NCI-H1092 treated with DMSO at 0.1 percent for 48 hours (cell line): ENCODE results near the gene STK4.

ENCODE experiments used
- DNase-seq: peaks from one replicate; lab custom pipeline; 2025; lab: John Stamatoyannopoulos, UW

The STK4 gene

DNA sequence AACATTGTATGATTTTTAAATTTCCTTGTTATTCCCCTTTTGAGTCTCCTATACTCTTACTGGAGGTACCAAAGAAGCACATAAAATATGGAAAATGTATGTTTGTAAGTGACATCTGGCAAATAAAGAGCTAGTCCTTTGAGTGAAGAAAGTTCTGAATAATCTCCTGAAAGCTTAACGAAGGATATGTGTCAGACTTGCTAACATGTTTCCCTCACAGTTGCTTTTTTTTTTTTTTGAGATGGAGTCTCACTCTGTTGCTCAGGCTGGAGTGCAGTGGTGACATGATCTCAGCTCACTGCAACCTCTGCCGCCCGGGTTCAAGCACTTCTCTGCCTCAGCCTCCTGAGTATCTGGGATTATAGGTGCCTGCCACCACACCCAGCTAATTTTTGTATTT lies 63.6 kb downstream of the STK4 start:
- no peak for DNase-seq

DNA sequence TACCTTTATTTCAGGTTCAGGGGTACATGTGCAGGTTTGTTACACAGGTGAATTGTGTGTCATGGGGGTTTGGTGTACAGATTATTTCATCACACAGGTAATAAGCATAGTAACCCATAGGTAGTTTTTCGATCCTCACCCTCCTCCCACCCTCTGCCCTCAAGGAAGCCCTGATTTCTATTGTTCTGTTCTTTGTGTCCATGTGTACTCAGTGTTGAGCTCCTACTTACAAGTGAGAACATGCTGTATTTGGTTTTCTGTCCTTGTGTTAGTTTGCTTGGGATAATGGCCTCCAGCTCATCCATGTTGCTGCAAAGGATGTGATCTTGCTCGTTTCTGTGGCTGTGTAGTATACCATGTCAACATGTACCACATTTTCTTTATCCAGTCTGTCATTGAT lies 66.0 kb downstream of the STK4 start:
- DNase-seq, result no peak

DNA sequence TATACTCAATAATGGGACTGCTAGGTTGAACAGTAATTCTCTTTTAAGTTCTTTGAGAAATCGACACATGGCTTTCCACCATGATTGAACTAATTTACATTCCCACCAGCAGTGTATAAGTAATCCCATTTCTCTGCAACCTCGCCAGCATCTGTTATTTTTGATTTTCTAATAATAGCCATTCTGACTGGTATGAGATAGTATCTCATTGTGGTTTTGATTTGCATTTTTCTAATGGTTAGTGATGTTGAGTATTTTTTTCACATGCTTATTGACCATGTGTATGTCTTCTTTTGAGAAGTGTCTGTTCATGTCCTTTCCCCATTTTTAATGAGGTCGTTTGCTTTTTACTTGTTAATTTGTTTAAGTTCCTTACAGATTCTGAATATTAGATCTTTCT lies 66.5 kb downstream of the STK4 start:
- no peak for DNase-seq

DNA sequence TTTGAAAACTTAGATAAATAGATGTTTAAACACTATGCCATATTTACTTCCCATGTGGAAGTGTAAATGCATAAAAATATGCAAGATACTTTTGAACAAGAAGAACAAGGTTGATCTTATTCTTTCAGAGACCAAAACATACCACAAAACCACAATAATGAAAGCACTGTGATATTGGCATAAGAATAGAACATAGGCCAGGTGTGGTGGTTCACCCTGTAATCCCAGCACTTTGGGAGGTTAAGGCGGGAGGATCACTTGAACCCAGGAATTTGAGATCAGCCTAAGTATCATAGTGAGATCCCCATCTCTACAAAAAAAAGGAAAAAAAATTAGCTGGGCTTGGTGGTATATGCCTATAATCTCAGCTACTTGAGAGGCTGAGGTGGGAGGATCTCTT lies 68.1 kb downstream of the STK4 start:
- DNase-seq, result no peak

DNA sequence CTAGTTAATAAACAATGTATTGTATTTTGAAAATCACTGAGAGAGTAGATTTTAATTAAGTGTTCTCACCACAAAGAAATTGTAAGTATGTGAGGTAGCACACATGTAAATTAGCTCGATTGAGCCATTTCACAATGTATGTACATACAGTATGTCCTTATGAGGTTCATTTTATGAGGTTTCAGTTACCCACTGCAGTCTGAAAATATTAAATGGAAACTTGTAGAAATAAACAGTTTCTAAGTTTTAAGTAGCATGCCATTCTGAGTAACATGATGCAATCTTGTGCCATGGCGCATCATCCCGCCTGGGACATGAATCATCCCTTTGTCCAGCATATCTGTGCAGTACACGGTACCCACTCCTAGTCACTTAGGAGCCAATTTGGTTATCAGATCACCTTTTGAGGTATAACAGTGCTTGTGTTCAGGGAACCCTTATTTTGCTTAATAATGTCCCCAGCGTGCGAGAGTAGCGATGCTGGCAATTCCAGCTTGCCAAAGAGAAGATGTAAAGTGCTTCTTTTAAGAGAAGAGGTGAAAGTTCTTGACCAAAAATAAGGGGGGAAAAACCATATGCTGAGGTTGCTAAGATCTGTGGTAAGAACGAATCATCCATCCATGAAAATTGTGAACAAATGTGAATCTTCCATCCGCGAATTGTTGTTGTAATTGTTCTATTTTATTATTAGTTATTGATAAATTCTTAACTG lies 69.9 kb downstream of the STK4 start:
- DNase-seq, result no peak

DNA sequence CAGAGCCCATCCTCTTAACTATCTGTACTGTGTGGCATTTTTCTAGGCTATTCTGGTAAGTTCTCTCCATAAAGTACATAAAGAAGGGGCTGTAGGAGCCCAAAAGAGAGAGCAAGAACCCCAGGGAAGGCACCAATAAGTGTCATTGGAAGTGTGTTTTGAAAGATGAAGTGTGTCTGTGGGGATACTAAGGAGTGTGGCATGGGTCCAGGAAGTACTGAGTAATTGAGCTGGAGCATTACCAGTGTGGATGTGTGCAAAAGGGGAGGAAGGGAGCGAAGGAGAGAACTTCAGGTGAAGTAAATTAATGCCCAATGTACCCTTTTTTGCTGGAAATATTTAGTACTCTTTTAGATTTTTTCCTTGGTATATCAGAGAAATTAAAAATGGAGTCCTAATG lies 70.7 kb downstream of the STK4 start:
- DNase-seq, result no peak

DNA sequence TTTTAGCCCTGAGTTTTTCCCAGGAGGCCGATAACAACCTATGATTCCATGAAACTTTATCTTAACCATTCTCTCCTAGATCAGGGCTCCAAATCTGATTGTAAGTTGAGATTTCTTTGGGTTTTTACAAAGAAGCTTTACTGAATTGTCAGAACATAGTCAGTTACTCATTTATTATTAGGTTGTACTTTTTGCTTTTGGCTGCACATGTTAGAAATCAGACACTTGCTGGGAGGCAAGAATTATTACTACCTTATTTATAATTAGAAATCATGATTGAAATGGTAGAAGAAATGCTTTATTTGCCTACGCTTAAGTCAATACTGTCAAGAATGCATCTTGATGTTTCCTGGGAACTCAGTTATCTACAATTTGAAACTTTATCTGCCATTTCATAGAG lies 71.3 kb downstream of the STK4 start:
- DNase-seq, result no peak

DNA sequence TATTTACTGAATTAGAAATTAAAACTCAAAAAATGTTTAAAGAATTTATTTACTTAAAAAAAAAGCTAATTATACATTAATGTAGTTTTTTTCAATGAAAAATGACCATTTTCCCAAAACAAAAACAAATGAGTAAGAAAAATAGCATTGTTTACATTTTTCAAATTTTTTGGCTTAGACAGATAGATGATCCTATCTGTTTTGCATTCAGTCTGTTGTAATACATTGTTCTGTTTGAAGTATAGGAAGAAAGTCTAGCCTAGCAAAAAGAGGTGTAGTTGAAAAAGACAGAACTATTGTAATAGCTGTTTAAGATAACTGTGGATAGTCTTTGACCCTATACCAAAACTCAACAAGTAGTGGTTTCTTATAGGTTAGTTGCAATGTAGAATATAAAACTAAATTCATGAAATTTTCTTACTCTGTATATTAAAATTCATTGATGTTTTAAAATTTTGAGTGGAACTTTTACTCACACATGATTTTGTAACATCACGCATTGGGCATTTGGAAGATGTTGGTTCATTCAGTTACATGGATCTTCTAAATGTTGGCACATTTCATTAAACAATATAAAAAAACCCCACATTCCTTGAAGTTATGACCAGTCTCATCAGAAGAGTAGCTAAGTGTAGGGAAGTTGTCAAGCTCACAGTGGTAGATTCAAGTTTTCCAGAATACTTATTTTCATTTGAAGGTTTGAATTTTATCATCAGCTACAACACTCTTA lies 72.6 kb downstream of the STK4 start:
- no peak for DNase-seq

DNA sequence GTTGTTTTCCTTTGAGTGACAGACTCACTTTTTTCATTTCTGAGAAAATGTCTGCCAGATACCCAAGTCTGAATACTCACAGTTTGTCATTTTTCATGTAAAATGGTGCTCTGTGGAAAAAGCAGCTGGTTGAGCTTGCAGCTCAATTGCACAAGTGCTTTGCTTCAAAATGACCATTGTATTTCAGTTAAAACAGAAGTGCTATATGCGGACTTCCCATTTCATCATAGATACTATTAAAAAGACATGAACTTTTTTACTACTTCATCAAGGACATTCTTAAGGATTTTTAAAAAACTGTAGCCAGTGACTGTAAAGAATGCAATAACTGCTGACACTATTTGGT lies 73.1 kb downstream of the STK4 start:
- no peak for DNase-seq

DNA sequence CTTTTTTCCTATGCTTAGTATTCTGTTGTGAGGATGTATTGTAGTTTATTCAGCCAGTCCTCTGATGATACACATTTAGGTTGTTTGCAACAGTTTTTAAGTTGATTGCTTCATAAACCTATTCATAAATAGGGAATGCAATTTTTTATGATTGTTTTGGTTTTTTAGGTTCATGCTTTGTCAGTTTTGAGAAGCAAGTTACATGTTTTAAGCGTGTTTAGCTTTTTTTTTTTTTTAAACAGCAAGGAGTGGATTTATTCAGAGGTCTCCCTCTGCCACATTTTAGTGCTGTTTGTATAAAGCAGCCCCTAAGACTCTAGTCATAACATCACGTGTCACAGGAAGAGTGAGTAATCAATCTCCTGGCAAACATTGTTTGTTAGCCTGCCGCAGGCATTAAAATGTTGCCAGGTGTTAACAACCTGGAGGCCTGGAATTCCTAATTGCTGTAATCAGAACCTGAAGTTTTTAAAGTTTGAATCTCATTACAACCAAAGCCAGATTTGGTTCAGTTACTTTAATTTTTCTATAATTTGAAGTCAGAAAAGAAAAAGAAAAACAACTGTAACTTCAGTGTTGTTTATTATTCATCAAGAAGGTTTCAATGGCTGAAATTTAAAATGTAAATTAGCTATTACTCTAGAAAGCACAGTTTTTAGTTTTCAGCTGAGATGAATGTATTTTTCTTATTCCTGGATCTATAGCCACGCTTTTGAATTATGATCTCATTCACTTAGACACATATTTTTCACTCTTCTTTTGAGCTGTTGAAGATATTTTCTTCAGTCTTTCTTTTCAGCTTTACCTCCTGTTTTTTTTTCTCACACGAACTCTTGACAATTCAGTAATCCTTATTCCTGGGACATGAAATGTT lies 75.4 kb downstream of the STK4 start:
- DNase-seq, result no peak

DNA sequence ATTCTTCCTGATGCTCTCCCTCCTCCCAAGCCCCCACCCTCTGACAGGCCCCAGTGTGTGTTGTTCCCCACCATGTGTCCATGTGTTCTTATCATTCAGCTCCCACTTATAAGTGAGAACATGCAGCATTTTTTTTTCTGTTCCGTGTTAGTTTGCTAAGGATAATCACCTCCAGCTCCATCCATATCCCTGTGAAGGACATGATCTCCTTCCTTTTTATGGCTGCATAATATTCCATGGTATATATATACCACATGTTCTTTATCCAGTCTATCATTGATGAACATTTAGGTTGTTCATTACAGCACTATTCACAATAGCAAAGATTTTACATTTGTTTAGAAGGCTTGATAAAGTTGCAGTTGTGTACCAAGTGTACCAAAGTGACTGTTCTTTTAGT lies 76.7 kb downstream of the STK4 start:
- no peak for DNase-seq

DNA sequence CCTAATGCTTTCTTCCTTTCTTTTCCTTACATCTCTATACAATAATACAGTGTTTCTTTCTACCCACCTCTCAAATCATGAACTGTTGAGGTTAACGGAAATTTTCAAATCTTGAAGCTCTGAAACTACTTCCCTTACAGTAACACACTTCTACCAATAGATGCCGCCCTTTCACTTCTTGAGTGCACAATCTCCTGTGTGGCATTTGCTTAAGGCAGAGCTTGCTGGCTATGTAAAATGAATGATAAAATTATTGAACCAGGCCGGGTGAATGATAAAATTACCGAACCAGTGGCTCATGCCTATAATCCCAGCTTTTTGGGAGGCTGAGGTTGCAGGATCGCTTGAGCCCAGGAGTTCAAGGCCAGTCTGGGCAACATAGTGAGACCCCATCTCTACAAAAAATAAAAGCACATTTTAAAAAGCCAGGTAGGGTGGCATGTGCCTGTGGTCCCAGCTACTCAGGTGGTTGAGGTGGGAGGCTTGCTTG lies 77.8 kb downstream of the STK4 start:
- peak; percentile 52 for DNase-seq

DNA sequence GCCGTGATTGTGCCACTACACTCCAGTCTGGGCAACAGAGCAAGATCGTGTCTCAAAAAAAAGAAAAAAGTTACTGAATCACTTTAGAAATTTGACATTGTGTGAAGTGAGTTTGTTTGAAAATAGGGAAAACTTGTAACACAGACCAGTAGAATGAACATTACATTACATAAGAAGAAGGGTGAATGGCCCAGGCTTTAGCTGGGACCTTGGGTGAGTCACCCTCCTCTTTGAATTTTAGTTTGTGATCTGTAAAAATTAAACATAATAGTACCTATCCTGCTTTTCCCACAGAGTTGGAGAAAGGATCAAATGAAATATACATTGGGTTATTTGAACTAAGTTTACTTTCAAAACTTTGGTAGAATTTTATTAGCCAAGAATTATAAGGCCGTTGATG lies 78.3 kb downstream of the STK4 start:
- DNase-seq, result no peak

DNA sequence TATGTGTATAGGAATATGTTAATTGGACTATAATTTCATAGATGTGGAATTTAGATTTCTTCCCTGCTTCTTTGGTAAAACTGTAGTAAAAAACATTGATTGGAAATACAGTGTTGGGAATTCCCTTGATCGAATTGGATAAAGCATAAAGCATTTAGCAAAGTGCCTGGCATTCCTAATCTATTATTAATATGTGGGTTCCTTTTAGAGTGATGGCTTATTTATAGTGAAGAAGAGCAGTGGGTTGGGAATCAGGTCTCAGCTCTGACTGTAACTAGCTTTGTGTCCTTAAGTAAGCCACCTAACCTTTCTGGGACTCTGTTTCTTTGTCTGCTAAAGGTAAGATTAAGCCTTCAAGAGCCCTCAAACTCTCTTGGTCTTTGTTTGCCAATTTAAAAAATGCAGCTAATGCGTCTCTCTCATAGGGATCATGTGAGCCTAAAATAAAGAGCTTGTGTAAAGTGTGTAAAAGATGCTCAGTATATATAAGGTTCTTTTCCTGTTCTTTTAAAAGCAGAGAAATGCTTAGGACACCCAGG lies 81.3 kb downstream of the STK4 start:
- DNase-seq, result no peak

DNA sequence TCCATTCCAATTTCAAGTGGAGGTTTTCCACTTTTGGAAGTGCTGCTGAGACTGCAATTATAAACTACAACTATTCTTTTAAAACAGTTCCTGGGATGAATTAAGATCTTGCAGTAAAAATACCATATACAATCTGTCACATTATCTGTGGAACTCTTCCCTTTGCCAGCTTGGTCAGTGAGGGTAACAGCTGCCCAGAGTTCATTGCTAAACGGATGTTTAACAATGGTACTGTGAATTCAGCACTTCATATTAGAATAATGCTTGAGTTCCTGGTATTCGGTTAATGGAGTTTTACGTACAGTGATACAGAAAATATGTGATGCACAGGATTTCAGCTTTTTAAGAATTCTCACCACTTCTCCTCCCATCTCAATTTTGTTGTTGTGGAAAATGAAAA lies 83.1 kb downstream of the STK4 start:
- no peak for DNase-seq

DNA sequence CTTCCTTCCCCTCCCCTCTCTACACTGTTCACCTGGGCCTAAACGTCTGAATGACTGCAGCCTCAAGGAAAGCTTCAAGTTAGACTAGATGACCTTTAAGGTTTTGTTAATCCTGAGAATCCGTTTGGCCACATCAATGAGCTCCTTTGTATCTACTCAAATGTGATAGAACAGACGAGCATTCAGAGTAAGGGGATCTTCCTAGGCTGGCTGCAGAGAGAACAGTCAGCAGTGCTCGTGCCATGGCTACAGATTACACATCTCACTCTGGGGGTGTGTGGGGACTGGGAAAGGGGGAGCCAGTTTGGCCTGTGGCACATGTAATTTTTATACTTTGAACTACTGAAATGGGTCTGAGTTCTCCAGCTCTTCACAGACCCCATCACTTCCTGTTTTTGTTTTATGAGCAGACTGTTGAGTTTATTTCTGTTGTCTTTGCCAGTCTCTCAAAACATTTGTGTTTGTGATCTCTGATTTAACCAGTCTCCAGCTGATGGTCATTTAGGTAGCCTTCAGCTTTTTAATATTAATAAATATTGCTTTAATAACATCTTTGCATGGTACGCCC lies 83.7 kb downstream of the STK4 start:
- no peak for DNase-seq

DNA sequence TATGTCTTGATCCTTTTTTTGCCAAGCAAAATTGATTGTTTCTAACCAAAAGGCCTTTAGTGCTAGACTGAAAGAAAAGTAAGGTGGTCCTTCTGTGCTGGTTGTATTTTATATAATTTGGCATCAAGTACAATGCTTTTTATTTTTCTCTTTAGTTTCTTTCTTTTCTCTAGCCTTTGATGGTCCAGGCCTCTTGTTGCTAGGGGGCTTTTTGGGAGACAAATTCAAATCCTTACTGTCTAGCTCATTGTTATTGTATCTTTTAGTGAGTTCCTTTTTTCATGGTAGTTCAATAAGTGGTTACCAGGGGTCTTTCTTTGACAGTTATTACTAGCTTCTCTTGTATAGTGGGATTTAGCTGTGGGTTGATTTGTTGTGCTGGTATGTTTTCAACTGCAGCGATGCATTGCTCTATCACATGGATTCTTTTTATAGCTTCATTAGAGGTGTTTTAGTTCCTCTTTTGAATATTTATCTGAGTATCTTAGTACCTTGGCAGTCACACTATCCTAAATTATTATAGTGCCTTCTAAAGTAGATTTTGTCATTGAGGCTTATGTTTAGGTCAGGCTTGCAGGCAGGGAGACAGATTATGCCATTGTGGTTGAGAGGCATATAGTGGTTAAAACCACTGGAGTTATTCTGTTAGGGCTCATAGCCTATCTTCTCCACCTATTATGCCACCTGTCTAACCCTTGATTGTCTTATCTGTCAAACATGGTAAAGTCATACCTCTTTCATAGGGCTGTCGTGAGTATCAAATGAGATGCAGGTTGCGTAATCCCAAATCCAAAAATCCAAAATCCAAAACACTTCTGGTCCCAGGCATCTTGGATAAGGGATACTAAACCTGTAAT lies 85.1 kb downstream of the STK4 start:
- DNase-seq, result no peak

DNA sequence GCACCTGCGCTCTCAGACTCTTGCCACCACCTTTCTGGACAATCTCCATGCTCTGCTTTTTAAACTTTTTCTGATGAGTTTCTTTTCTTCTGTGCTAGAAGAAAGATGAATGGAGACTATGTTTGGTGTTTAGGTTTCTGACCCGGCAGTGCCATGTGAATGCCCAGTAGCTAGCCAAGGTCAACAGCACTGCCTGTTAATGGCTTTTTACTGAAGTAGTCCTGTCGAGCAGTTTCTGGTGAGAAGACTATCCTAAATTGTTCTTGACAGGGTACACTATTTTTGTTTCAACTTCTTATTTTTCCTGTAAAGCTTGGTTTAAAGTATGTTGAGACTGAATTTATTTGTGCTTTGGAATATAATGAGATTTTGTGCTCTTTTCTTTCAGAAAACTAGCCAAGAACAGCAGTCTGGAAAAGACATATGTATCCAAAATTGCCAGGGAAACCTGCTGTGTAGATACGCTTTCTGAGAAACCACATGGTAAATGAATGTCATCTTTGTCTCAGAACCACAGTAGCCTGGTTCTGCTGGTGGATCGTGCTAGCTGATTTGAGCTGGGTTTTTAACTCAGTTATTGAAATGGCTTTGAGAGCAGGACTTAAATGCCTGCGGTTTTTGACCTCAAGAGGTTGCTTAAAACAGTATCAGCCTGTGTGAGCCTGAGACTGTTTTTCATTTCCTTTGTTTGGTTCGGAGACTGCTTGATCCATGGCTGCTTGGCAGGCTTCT lies 86.6 kb downstream of the STK4 start:
- no peak for DNase-seq

DNA sequence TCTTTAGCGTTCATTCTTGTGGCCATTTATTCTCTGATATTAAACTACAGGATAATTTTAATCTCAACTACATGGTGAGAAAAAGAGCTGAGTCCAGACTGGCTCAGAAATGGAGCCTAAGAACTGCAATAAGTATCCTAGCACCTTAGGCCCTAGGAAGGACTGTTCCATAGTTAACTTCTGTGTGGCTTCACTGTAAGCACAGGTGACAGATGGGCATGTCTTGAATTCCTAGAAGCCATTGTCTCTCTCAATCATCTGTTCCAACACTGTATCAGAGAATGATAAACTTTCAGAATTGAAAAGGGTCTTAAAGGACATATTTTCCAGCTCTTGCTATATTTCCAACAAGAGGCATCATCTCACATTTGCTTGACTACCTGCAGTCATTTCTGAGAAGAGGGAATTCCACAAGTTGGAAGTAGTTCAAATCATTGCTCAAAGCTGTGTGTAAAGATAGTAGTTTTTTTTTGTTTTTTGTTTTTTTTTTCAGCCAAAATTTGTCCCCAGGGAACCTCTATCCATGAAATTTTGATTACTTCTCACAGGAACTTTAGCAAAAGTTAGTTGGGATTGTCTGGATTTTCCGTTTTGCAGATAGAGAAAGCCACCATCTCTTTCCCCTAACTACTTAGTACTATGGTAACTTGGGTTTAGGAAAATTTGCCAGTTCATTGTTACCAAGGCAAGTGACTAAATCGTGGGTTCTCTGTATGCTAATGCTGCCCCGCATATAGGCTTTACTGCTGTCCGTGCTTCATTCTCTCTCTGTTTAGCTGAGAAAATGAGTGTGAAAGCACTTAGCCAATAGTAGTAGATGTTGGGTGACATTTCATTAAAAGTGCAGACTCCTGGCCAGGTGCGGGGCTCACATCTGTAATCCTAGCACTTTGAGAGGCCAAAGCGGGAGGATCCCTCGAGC lies 87.4 kb downstream of the STK4 start:
- DNase-seq, result no peak

DNA sequence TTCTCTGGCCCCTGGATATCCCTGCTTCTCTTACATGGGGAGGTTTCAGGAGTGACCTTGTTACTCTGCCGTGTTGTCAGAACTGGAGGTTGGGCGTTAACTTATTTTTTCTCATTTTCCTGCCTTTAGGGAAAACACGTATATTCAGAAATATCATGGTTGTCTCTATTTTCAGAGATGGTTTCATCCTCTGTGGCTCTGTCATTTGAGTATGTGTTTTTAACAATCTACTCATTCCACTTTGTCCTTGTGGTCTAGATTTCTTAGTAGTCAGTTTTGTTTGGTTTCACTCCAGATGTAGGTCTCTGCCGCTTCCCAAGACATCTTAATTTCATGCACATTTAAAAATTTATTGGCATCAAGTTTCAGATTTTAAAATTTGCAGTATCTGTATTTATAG lies 88.7 kb downstream of the STK4 start:
- no peak for DNase-seq
